ENCODE results near the gene RNF14. TPM values are rescaled to one million over a fixed set of nuclear protein-coding genes. Genes with fewer than 3 reads are reported as not detected.

Gene RNF14
- total RNA-seq, 2 experiments from 2014 or later = 23.8 to 28.2 TPM

DNA sequence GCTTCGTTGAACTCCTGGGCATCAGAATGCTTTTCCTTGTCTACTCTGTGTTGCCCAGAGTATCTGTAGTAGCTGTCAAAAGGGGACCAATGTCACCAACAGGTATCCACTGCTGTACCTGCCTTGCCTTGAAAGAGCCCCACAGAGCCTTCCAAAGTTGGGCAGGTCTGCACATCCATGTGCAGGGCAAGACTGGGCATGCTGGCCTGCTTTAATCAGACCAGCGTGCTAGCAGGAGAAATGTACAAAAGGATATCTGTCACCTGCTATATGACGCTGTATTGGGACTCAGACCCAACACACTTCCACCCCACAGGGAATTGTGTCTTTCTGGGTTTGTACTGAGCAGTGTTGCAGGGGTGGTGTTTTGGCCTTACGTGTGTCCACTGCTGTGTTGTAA lies 33.4 kb upstream of the RNF14 start:
- DNase-seq (no peak), ATAC-seq (no peak)
- CTCF ChIA-PET = no interaction called here
- Mint-ChIP-seq H3K4me3 (no peak overlapping the region), H3K27ac (no peak overlapping the region), H3K9me3 (ENCODE audit: low read depth) (no peaks in the 10 kb centered on the region), H3K27me3 (no peaks in the 10 kb centered on the region), H3K4me1 (peaks cover 2% of the 10 kb centered on the region), H3K36me3 (peaks cover 17% of the 10 kb centered on the region)

DNA sequence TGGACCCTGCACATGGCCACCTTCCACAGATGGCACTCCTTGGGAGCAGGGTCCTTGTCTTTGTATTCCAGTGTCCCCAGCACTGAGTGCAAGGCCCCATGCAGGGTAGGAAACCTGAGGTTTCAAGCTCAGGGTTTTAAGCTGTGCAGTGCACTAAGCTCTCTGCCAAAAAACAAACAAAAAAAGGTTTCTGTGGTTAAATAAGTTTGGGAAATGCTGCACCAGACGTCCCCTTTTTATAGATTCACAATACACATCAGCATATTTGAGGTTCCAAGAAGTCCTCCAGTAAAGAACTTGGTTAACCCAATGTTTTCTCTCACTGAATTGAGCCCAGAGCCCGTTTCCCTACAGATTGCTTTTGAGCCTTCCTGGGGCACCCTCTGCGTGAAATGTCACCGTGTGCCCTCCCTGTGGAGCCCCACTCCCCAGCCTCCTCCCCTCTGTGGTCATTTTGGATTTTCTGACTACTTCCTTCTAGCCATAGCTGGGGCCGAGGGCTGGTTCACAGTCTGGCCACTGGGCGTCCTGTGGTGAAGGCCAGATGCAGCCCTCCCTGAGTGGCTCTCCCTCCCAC lies 28.1 kb upstream of the RNF14 start:
- CTCF ChIA-PET = interaction anchor here (0.9 to 13.8 kb wide), 5 partner anchors 9 to 248 kb away, joined by 3 to 103 read pairs (median 3); partner anchors contain the start of genes PCDH12 and RNF14
- H3K27me3 Mint-ChIP-seq = no peaks in the 10 kb centered on the region
- peak overlapping the region; percentile 34 for H3K27ac Mint-ChIP-seq
- H3K4me1 Mint-ChIP-seq = peaks cover 13% of the 10 kb centered on the region
- DNase-seq = no peak
- peaks cover 4% of the 10 kb centered on the region for H3K36me3 Mint-ChIP-seq
- ATAC-seq = no peak
- no peak overlapping the region for H3K4me3 Mint-ChIP-seq
- no peaks in the 10 kb centered on the region for H3K9me3 Mint-ChIP-seq (ENCODE audit: low read depth)

DNA sequence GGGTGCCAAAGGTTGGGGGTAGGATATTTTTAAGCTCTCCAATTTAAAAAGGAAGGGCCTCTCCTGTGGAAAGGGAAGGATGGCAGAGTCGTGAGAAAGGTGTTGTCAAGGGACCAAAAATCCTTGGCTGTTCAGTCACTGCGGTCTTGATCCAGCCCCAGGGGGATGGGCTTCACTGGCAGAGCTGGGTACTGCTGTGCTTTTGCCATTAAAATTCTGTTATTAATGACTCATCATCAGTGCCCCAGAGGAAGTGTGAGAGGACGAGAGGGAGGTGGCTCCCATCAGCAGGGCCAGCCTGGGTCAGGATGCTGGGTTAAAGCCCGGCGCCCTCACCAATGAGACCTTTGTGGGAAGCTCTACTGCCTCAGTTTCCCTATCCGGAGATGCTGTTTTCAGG lies 27.6 kb upstream of the RNF14 start:
- Mint-ChIP-seq H3K27me3 (no peaks in the 10 kb centered on the region), H3K36me3 (peaks cover 2% of the 10 kb centered on the region), H3K27ac (no peak overlapping the region), H3K4me3 (no peak overlapping the region), H3K4me1 (peaks cover 13% of the 10 kb centered on the region), H3K9me3 (ENCODE audit: low read depth) (no peaks in the 10 kb centered on the region)
- DNase-seq (no peak), ATAC-seq (no peak)
- CTCF ChIA-PET = interaction anchor here (0.6 to 13.8 kb wide), 5 partner anchors 20 to 272 kb away, joined by 3 to 103 read pairs (median 3); partner anchors contain the start of gene PCDH12

DNA sequence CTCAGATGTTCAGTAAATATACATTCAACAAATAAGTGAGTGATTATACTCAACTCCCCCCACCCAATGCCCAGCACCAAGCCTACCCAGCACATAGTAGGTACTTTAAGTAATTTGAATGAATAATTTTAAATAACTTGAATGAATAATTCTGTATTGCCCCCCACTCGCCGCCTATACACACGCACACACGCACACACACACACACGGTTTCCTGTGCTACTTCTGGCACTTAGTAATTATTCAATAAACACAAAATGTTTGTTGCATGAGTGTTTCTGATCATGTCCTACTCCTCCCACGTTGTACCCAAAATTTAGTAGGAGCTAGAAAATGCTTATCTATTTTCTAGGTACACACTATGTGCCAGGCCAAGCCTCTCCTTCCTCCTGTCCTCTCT lies 27.1 kb upstream of the RNF14 start:
- no peaks in the 10 kb centered on the region for H3K27me3 Mint-ChIP-seq
- peaks cover 13% of the 10 kb centered on the region for H3K4me1 Mint-ChIP-seq
- DNase-seq (no peak), ATAC-seq (no peak)
- H3K36me3 Mint-ChIP-seq = peaks cover 2% of the 10 kb centered on the region
- CTCF ChIA-PET = interaction anchor here (0.6 to 13.8 kb wide), 3 partner anchors 19 to 273 kb away, joined by 3 to 103 read pairs (median 8); partner anchors contain the start of gene PCDH12
- no peaks in the 10 kb centered on the region for H3K9me3 Mint-ChIP-seq (ENCODE audit: low read depth)
- H3K27ac Mint-ChIP-seq = peak overlapping the region; percentile 50
- H3K4me3 Mint-ChIP-seq = no peak overlapping the region

- peaks cover 13% of the 10 kb centered on the region for H3K4me1 Mint-ChIP-seq
- peaks cover 2% of the 10 kb centered on the region for H3K36me3 Mint-ChIP-seq
- no peak for ATAC-seq
- H3K4me3 Mint-ChIP-seq = no peak overlapping the region
- no peaks in the 10 kb centered on the region for H3K9me3 Mint-ChIP-seq (ENCODE audit: low read depth)
- H3K27me3 Mint-ChIP-seq = no peaks in the 10 kb centered on the region
- peak overlapping the region; percentile 50 for H3K27ac Mint-ChIP-seq
- CTCF ChIA-PET = interaction anchor here (1.1 to 13.8 kb wide), 4 partner anchors 10 to 52 kb away, joined by 3 to 103 read pairs (median 6); partner anchors contain the start of gene PCDH12
- DNase-seq = no peak
Observed at GRCh38 chr5:141942185-141942857, 26.6 kb upstream of the RNF14 start.

DNA sequence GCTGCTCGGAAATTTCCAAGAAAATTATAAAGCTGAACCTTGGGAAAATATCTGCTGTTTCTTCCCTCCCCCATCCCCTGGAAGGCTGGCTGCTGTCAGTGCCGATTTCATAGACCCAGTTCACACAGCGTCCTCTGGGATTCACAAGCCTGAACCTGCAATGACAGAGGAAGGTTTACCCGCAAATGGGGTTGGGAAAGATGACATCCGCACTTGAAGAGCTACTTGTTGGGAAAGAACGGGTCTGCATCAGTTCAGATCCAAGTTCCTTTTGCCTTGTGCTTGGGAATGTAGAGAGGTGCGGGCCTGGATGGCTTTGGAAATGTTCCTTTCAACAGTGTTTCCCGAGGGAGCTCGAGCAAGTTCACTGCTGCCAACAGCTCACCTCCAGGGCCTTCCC lies 24.8 kb upstream of the RNF14 start:
- Mint-ChIP-seq H3K36me3 (peaks cover 2% of the 10 kb centered on the region), H3K27ac (no peak overlapping the region), H3K9me3 (ENCODE audit: low read depth) (no peaks in the 10 kb centered on the region), H3K4me3 (no peak overlapping the region), H3K27me3 (no peaks in the 10 kb centered on the region), H3K4me1 (peaks cover 13% of the 10 kb centered on the region)
- ATAC-seq (no peak), DNase-seq (no peak)
- CTCF ChIA-PET = interaction anchor here (1.1 to 13.8 kb wide), 3 partner anchors 17 to 252 kb away, joined by 3 to 103 read pairs (median 4); partner anchors contain the start of genes PCDH12 and RNF14

GRCh38 chr5:141945511-141946051 lies 23.3 kb upstream of the RNF14 start:
- CTCF ChIA-PET = interaction anchor here (13.8 kb wide), 1 partner anchor 15 kb away, joined by 103 read pairs; the partner anchor contains the start of gene PCDH12
- Mint-ChIP-seq H3K9me3 (ENCODE audit: low read depth) (no peaks in the 10 kb centered on the region), H3K4me1 (peaks cover 10% of the 10 kb centered on the region), H3K4me3 (no peak overlapping the region), H3K36me3 (peaks cover 2% of the 10 kb centered on the region), H3K27ac (no peak overlapping the region), H3K27me3 (no peaks in the 10 kb centered on the region)
- no peak for ATAC-seq
- DNase-seq = no peak

- H3K36me3 Mint-ChIP-seq = no peaks in the 10 kb centered on the region
- no peaks in the 10 kb centered on the region for H3K27me3 Mint-ChIP-seq
- CTCF ChIA-PET = interaction anchor here (0.7 to 13.8 kb wide), 3 partner anchors 14 to 245 kb away, joined by 3 to 103 read pairs (median 4); partner anchors contain the start of gene PCDH12
- no peak for ATAC-seq
- no peaks in the 10 kb centered on the region for H3K9me3 Mint-ChIP-seq (ENCODE audit: low read depth)
- no peak for DNase-seq
- peaks cover 14% of the 10 kb centered on the region for H3K4me1 Mint-ChIP-seq
- H3K27ac Mint-ChIP-seq = no peak overlapping the region
- no peak overlapping the region for H3K4me3 Mint-ChIP-seq
Observed at GRCh38 chr5:141947316-141947715, 21.6 kb upstream of the RNF14 start.

DNA sequence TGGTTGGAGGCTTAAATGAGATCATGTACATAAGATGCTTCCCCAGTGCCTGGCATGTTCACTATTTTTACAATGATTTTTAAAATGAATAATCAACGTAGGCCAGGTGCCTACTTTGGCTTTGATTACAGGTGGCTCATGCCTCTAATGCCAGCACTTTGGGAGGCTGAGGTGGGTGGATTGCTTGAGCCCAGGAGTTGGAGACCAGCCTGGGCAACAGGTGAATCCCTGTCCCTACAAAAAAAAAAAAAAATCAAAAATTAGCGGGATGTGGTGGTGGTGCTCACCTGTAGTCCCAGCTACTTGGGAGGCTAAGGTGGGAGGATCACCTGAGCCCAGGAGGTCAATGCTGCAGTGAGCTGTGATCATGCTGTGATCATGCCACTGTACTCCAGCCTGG lies 20.1 kb upstream of the RNF14 start:
- Mint-ChIP-seq H3K27ac (no peak overlapping the region), H3K27me3 (no peaks in the 10 kb centered on the region), H3K4me3 (no peak overlapping the region), H3K9me3 (ENCODE audit: low read depth) (no peaks in the 10 kb centered on the region), H3K4me1 (peaks cover 14% of the 10 kb centered on the region), H3K36me3 (no peaks in the 10 kb centered on the region)
- ATAC-seq = no peak
- DNase-seq = no peak
- CTCF ChIA-PET = interaction anchor here (13.8 kb wide), 1 partner anchor 12 kb away, joined by 103 read pairs; the partner anchor contains the start of gene PCDH12

- CTCF ChIA-PET = interaction anchor here (13.8 kb wide), 1 partner anchor 12 kb away, joined by 103 read pairs; the partner anchor contains the start of gene PCDH12
- H3K9me3 Mint-ChIP-seq (ENCODE audit: low read depth) = no peaks in the 10 kb centered on the region
- DNase-seq (no peak), ATAC-seq (no peak)
- H3K27me3 Mint-ChIP-seq = no peaks in the 10 kb centered on the region
- peaks cover 14% of the 10 kb centered on the region for H3K4me1 Mint-ChIP-seq
- no peak overlapping the region for H3K27ac Mint-ChIP-seq
- no peaks in the 10 kb centered on the region for H3K36me3 Mint-ChIP-seq
- H3K4me3 Mint-ChIP-seq = no peak overlapping the region
Observed at GRCh38 chr5:141949511-141949910, 19.4 kb upstream of the RNF14 start.

GRCh38 chr5:141950207-141951005 lies 18.5 kb upstream of the RNF14 start:
- H3K27ac Mint-ChIP-seq = no peak overlapping the region
- no peaks in the 10 kb centered on the region for H3K36me3 Mint-ChIP-seq
- peaks cover 14% of the 10 kb centered on the region for H3K4me1 Mint-ChIP-seq
- DNase-seq (no peak), ATAC-seq (no peak)
- no peaks in the 10 kb centered on the region for H3K9me3 Mint-ChIP-seq (ENCODE audit: low read depth)
- H3K4me3 Mint-ChIP-seq = no peak overlapping the region
- H3K27me3 Mint-ChIP-seq = no peaks in the 10 kb centered on the region
- CTCF ChIA-PET = interaction anchor here (1.2 to 2.9 kb wide), 3 partner anchors 10 to 71 kb away, joined by 3 to 14 read pairs (median 11); partner anchors contain the start of gene RNF14

- no peaks in the 10 kb centered on the region for H3K27me3 Mint-ChIP-seq
- peak overlapping the region; percentile 2 for H3K4me3 Mint-ChIP-seq
- peak; percentile 70 for ATAC-seq
- no peak overlapping the region for H3K27ac Mint-ChIP-seq
- H3K36me3 Mint-ChIP-seq = no peaks in the 10 kb centered on the region
- CTCF ChIA-PET = interaction anchor here (1.2 to 2.9 kb wide), 4 partner anchors 9 to 72 kb away, joined by 3 to 14 read pairs (median 7); partner anchors contain the start of gene RNF14
- DNase-seq = peak; percentile 51
- H3K9me3 Mint-ChIP-seq (ENCODE audit: low read depth) = no peaks in the 10 kb centered on the region
- H3K4me1 Mint-ChIP-seq = peaks cover 14% of the 10 kb centered on the region
Observed at GRCh38 chr5:141951332-141951781, 17.5 kb upstream of the RNF14 start.
